Muscle of arm (tissue), 14 donors: ENCODE measurements around the gene PIP4P1. TPM values are rescaled to one million over a fixed set of nuclear protein-coding genes. Genes with fewer than 3 reads are reported as not detected.
"Not testable (repeated sequence)": the region's sequence is repeated elsewhere in the genome, so short reads cannot be mapped to it uniquely, and the experiment has no call there.

Experiments used
- DNase-seq: peaks from one replicate; pipeline ENCODE4 v3.0.0-alpha.2; 2013
- long read RNA-seq, 11 donors: transcript quantifications; one replicate each; lab custom pipeline, GENCODE V29; 2026
- polyA plus RNA-seq, 12 donors: library from polyadenylated mRNA; unstranded; fragments of 120-200 nt; gene quantifications; one replicate each; pipeline ENCODE4 v1.2.1, GENCODE V29; 2013; ENCODE audit not compliant: insufficient read length in 12 of 12

Gene PIP4P1
- 10 to 100 TPM in 11 of 12 donors, not detected in 1; 16.8 to 33.2 (median 21.7) TPM for polyA plus RNA-seq
- long read RNA-seq, donor 1, transcript PIP4P1-205 (5 exons, 1,118 nt), result minor isoform, 5 of 40 reads
- long read RNA-seq, donor 1, transcript PIP4P1-201 (7 exons, 1,961 nt), result major isoform, 7 of 40 reads
- long read RNA-seq, donor 1, partial matches to known transcripts, result 23 of 40 reads
- long read RNA-seq, donor 1, other reads (novel, unspliced or antisense), result 0 of 40 reads
- long read RNA-seq, donor 2, transcript PIP4P1-202 (7 exons, 1,696 nt), result major isoform, 10 of 21 reads
- long read RNA-seq, donor 2, partial matches to known transcripts, result 7 of 21 reads
- long read RNA-seq, donor 2, other reads (novel, unspliced or antisense), result 0 of 21 reads
- long read RNA-seq, donor 3, transcript PIP4P1-201 (7 exons, 1,961 nt), result major isoform, 5 of 9 reads
- long read RNA-seq, donor 3, partial matches to known transcripts, result 0 of 9 reads
- long read RNA-seq, donor 3, other reads (novel, unspliced or antisense), result 0 of 9 reads
- long read RNA-seq, donor 4, partial matches to known transcripts, result 0 of 2 reads
- long read RNA-seq, donor 4, other reads (novel, unspliced or antisense), result 0 of 2 reads
- long read RNA-seq, donor 5, transcript PIP4P1-201 (7 exons, 1,961 nt), result major isoform, 8 of 46 reads
- long read RNA-seq, donor 5, partial matches to known transcripts, result 32 of 46 reads
- long read RNA-seq, donor 5, other reads (novel, unspliced or antisense), result 0 of 46 reads
- long read RNA-seq, donor 6, transcript PIP4P1-201 (7 exons, 1,961 nt), result major isoform, 5 of 9 reads
- long read RNA-seq, donor 6, partial matches to known transcripts, result 0 of 9 reads
- long read RNA-seq, donor 6, other reads (novel, unspliced or antisense), result 0 of 9 reads
- long read RNA-seq, donor 7, partial matches to known transcripts, result 0 of 2 reads
- long read RNA-seq, donor 7, other reads (novel, unspliced or antisense), result 0 of 2 reads
- long read RNA-seq, donor 8, partial matches to known transcripts, result 21 of 26 reads
- long read RNA-seq, donor 8, other reads (novel, unspliced or antisense), result 0 of 26 reads
- long read RNA-seq, donor 9, partial matches to known transcripts, result 53 of 118 reads
- long read RNA-seq, donor 9, other reads (novel, unspliced or antisense), result 63 of 118 reads
- long read RNA-seq, donor 10, transcript PIP4P1-201 (7 exons, 1,961 nt), result major isoform, 5 of 20 reads
- long read RNA-seq, donor 10, partial matches to known transcripts, result 10 of 20 reads
- long read RNA-seq, donor 10, other reads (novel, unspliced or antisense), result 0 of 20 reads
- long read RNA-seq, donor 11, transcript PIP4P1-201 (7 exons, 1,961 nt), result major isoform, 7 of 9 reads
- long read RNA-seq, donor 11, partial matches to known transcripts, result 0 of 9 reads
- long read RNA-seq, donor 11, other reads (novel, unspliced or antisense), result 0 of 9 reads

DNA sequence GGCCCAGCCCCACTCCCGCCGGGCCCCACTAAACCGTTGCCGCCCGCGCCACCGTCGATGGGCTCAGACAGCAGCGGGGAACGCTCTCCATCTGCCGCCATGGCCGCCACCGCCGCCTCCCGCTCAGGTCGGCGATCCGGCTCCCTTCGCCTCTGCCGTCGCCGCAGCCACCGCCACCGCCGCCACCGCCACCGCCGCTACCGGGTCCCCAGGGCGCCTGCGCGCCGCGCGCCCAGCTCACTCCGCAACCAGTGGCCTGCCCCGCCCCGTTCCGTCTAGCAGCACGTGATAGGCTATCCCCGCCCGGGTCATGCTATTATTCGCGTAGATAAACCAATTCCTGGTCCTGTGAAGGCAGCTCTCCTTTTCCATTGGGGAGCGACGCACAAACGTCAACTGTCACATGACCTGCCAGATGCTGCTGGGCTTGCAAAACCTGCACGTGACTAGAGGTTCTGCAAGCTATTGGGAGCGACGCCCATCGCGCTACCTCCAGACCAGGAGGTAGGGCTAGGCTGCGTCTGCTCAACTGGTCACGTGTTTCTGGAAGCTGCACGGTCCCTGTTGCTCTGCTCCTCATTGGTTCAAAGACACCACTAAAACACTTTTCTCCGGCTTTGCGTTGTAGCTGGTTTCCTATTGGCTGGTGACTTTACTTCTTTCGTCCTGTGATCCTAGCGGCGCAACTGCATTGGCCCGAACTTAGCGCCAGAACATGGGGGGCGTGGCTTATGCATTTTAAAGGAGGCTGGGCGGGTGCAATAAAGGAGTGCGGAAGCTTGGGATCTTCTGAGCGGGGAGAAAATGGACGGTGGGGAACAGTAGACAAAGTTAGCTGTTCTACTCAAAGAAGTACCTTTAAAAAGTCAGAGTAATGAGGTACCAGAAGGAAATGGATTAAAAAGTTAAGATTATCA is at the start of gene PIP4P1:
PIP4P1 (minus strand) TSS at position 210 of the 917 bp plus-strand sequence; CDS start at position 101, 109 bp downstream.
- peak; percentile 99 for DNase-seq

GRCh38 chr14:20508367-20508766 is 47.1 kb upstream of the PIP4P1 start:
- DNase-seq, result no peak

GRCh38 chr14:20507537-20507936 is 46.3 kb upstream of the PIP4P1 start:
- not testable (repeated sequence) for DNase-seq

DNA sequence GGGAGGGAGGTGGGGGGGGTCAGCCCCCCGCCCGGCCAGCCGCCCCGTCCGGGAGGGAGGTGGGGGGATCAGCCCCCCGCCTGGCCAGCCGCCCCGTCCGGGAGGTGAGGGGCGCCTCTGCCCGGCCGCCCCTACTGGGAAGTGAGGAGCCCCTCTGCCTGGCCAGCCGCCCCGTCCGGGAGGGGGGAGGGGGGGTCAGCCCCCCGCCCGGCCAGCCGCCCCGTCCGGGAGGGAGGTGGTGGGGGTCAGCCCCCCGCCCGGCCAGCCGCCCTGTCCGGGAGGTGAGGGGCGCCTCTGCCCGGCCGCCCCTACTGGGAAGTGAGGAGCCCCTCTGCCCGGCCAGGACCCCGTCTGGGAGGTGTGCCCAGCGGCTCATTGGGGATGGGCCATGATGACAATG is 45.5 kb upstream of the PIP4P1 start:
- DNase-seq, result not testable (repeated sequence)

- not testable (repeated sequence) for DNase-seq
Observed at GRCh38 chr14:20506276-20506675, 45.0 kb upstream of the PIP4P1 start.

DNA sequence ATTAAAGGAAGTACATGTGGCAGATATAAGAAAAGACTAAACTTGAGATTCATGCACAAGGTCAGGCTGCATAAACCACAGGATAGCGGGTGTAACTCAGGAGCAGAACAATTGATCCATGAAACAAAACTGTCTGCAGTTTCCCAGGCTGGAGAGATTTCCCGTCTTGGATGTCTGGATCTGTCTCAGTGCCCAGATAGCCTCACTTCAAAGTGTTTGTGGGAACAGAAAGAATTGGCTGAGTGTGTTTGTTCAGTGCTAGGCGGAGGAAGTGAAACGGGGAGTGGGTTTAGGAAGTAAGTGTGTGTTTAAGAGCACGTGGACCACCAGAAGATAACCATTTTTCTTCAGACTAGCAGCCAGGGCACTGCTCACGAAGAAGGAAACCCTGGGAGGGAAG is 42.7 kb upstream of the PIP4P1 start:
- DNase-seq, result no peak

DNA sequence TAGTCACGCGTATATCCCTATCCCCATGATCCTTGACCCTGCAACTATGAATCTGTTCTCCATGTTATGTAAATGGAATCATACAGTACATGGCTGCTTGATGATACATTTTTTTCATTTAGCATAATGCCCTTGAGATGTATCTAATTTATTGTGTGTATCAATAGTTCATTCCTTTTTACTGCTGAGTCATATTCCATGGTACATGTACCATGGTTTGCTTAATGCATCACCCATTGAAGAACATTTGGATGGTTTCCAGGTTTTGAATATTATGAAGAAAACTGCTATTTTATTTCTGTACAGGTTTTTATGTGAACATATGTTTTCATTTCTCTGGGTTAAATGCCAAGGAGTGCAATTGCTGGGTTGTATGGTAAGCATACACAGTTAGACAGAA is 40.1 kb upstream of the PIP4P1 start:
- no peak for DNase-seq

DNA sequence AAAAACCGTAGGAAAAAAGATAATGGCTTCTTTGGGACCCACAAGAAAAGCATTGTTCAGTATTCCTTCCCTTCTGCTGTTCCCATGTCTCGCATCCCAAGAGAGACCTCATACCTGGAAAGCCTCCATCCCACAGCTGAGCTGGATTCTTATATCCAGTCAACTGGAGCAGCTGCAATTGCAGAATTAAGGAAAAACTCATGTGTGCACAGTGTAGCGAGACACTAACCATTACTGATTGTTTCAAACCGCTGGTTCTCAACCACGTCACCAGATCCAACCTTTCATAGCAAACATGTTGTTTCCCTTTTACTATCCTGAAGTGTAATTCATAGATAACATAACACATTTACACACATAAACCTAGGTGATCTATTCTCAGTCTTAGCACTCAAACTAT is 38.6 kb upstream of the PIP4P1 start:
- no peak for DNase-seq

DNA sequence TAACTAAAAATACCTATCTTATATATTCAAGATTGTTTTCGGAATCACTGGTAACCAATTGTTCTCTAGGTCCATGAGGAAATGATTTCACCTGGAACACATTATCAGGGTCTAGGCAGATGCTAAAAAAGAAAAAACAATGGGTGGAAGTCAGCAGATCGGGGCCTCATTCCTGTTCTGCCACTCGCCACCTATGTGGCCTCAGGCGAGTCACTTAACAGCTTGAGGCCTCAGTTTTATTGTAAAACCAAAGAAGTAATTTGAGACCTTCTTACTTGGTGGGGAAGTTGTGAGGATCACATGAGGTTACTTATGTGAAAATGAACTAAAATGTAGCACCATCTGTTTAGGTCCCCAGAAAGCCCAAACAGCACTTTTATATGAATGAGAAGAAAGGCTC is 37.9 kb upstream of the PIP4P1 start:
- no peak for DNase-seq

DNA sequence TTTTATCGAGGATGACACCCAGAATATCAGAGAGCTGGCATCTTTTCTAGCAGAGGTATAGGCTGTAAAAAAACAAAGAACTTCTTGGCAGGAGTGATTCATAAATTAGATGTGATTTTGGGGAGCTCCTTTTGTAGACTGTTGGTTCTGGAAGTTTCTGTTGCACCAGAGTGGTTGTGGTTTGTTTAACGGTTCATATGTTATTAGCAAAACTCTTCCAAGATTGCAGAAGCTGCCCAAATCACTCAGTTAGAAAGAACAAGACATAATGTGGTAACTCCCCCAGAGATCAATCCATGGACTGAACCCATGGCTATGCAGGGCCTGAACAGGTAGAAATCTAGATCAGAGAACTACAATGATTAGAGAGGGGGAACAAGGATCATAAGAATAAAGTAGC is 37.4 kb upstream of the PIP4P1 start:
- DNase-seq, result no peak

GRCh38 chr14:20494935-20495766 is 33.9 kb upstream of the PIP4P1 start:
- no peak for DNase-seq

GRCh38 chr14:20493634-20494033 is 32.4 kb upstream of the PIP4P1 start:
- DNase-seq, result no peak

DNA sequence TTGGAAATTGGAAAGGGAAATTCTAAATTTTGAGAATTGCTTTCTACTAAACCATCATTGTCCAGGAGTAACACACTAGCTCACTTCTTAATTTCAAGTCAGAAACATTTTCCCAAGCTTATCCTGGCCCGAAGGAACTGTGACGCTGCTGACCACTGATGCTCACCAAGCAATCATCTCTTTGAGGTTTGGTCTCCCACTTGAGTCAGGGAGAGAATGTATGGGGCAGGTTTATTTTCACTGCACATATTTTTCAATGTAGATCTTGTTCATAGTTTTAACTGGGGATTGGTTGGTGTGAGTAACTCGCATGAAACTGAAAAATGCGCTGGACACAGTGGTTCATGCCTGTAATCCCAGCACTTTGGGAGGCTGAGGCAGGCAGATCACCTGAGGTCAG is 31.3 kb upstream of the PIP4P1 start:
- DNase-seq, result no peak

- DNase-seq, result no peak
Observed at GRCh38 chr14:20490563-20490962, 29.3 kb upstream of the PIP4P1 start.

- no peak for DNase-seq
Observed at GRCh38 chr14:20489093-20489994, 28.1 kb upstream of the PIP4P1 start.

DNA sequence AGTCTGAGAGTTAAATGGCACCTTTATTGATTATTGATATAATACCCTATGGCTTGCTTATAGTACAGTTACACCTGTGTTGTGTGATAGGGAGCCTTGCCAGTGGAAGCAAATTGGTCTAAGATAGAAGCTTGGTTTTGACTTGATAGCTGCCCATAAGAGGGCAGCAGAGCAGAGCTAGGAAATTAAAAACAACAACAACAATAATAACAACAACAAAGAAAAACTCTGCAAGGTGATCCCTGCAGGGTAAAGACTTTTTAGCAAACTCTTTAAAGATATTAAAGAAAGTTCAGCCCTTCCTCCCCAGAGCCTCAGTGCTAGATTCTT is 26.1 kb upstream of the PIP4P1 start:
- DNase-seq, result no peak

GRCh38 chr14:20486684-20487395 is 25.6 kb upstream of the PIP4P1 start:
- DNase-seq, result no peak

- DNase-seq, result no peak
Observed at GRCh38 chr14:20485900-20486299, 24.7 kb upstream of the PIP4P1 start.
